ENCODE data around the gene ATF7IP2.
"Not testable (repeated sequence)": the region's sequence is repeated elsewhere in the genome, so short reads cannot be mapped to it uniquely, and the experiment has no call there.

ATF7IP2 gene

DNA sequence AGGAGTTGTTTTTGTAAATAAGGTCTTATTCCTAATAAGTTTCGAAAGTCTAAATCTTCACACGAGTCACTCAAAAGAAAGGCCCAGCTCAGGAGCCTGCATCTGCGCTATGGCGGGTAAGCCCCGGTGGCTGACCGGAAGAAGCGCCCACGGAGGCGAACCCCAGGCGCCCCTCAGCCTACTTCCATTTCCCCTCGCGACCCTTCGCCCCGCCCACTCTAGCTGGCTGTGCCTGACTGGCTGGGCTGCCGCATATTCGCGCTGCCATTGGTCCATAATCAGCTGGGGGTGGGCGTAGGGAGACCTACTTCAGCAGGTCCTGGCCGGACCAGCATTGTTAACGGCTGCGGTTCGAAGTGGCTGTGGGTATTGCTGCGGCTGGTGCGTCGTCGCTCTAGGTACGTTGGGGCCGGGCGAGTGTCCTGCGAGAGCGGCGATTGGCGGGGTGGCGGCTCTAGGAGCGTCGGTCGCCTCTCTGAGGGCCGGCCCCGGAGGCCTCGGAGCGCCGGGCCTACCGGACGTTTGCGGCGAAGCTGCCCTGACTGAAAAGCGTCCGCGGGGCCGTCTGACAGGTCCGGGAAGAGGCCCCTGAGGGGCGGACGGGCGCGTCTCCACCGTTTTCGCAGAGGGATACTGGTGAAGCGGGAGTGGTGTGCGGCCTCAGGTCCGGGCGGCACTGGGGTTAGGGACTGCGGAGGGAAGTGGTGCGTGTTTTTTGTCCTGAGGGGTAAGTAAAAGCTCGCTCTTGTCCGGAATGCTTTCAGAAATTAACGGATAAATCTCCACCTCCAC is at the start of gene ATF7IP2:
Gene ATF7IP2 (plus strand): TSS at position 337 of the 792 bp plus-strand sequence. CDS start 44,560 bp downstream, outside the sequence.
- DNase-seq (ENCODE audit: low spot score) = peak; percentile 97

GRCh38 chr16:10338426-10338825 is 47.4 kb upstream of the ATF7IP2 start:
- no peak for DNase-seq (ENCODE audit: low spot score)

DNA sequence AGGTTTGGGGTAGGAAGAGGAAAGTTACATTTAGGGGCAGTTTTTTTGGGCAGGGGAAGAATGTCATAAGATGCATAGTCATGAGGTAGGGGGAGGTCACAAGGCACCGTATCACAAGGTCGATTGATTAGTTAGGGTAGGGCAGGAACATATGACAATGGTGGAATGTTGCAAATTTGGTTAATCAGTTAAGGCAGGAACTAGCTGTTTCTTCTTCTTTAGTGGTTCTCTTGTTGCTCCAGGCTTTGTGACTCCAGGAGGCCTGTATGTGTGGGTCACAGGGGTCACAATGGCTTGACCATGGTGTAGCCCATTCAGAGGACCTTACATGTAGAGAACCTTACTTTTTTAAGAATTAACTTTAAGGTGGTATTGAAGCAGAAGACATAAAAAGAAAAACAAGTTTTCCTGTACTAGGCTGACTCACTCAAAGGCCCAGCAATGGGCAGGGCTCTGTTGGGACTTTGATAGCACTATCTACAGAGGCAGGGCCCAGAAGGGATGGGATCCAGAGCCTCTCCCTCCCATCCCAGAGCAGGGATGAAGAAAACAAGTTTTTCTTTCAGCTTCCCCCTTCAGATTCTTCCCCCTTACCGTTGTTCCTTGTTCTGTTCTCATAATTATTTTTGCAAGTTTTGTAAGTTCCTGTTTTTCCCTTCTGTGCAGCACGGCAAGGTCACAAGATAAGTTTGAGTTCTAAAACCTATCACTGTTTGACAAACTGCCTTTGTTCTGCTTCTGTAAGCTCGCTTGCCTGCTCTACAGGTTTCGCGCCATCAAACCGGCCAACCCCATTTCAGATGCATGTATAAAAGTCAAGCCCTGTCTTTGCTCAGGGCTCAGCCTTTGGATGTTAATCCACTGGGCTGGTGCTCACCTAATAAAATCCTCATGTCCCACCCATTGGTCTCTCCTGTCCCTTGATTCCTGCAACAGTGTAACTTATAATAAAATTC is 45.8 kb upstream of the ATF7IP2 start:
- DNase-seq (ENCODE audit: low spot score) = no peak

DNA sequence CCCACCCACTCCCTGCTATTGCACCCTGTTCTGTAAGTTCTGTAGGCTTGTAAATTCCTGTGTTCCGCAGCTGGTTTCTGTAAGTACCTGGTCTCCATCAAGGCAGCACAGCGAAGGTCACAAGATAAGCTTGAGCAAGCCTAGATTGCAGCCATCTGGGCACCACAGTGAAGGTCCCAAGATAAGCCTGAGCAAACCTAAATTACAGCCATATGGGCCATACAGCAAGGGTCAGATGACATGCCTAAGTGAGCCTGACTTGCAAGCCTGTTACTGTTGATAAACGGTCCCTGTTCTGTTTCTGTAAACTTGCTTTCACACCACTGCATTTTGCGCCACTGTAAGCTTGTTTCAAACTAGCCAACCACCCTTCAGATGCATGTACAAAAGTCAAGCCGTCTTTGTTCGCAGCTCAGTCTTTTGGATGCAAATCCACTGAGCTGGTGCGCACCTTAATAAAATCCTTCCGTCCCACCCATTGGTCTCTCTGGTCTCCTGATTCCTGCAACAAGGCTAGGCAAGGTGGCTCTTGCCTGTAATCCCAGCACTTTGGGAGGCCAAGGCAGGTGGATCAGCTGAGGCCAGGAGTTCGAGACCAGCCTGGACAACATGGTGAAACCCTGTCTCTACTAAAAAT is 42.6 kb upstream of the ATF7IP2 start:
- DNase-seq (ENCODE audit: low spot score) = no peak

GRCh38 chr16:10344699-10345098 is 41.2 kb upstream of the ATF7IP2 start:
- not testable (repeated sequence) for DNase-seq (ENCODE audit: low spot score)

DNA sequence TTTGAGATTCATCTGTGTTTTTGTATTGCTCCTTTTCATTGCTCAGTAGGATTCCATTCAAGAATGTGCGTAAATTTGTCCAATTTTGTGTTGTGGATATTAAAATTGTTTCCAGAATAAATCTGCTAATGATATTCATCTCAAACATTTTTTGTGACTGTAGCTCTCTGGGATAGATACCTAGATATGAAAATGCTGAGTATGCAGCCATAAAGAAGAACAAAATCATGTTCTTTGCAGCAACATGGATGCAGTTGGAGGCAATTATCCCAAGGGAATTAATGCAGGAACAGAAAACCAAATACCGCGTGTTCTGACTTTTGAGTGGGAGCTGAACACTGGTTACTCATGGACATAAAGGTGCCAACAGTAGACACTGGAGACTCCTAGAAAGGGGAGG is 40.2 kb upstream of the ATF7IP2 start:
- DNase-seq (ENCODE audit: low spot score) = no peak

GRCh38 chr16:10349851-10350250 is 36.0 kb upstream of the ATF7IP2 start:
- no peak for DNase-seq (ENCODE audit: low spot score)

GRCh38 chr16:10352262-10352661 is 33.6 kb upstream of the ATF7IP2 start:
- DNase-seq (ENCODE audit: low spot score) = no peak

DNA sequence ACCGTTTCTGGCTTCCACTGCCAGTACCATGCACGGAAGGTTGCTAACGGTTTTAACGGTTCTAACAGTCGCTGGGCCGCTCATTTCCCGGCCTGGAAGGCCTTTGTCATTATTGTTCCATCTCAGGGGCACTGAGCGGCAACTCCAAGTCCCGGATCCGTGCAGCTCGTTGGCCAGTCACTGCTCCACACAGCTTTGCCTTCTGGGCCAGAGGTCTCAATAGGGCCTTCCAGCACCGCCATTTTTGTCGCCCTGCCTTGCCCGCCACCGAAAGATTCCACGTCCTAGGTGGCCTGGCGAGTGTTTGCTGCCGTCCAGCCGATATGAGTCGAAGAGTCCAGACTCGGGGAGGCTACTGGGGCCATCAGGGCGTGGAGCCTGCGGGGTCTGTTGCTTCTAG is 30.3 kb upstream of the ATF7IP2 start:
- DNase-seq (ENCODE audit: low spot score) = no peak

- DNase-seq (ENCODE audit: low spot score) = no peak
Measured at GRCh38 chr16:10356870-10357842, 28.7 kb upstream of the ATF7IP2 start.

DNA sequence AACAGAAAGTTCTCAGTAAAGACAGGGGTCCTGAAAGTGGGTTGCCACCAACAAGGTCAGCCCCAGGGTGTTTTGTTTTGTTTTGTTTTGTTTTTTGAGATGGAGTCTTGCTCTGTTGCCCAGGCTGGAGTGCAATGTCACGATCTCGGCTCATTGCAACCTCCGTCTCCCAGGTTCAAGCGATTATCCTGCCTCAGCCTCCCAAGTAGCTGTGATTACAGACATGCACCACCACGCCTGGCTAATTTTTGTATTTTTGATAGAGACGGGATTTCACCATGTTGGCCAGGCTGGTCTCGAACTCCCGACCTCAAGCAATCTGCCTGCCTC is 24.1 kb upstream of the ATF7IP2 start:
- DNase-seq (ENCODE audit: low spot score) = not testable (repeated sequence)

DNA sequence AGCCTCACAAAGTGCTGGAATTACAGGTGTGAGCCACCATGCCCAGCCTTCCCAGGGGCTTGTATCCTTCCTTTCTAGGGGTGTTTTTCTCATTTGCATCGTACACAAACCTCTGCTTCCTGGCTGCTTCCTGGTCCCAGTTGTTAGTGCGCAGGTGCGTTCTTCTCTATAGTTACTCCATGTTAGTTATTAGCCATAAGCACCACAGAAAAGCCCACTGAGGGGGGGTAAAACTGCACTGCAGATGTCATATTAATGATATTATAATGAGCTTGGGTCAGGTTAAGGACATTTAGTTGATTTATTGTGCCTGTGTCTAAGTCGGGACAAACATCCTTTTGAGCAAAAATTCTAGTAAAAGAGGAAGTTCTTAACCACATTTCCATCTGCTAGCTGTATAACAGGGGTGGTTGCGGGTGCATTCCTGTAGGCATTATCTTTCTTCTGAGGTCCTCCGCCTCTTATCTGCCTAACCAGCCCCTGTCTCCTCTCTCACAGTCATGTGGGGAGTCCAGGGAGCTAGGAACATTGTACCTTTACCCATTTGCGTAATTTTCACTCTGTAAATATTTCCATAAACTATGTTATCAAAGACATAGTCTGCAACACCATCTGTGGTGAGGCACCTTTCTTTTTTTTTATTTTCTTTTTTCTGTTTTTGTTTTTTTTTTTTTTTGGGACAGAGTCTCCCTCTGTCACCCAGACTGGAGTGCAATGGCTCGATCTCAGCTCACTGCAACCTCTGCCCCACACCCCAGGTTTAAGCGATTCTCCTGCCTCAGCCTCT is 23.6 kb upstream of the ATF7IP2 start:
- DNase-seq (ENCODE audit: low spot score) = no peak

GRCh38 chr16:10362864-10363197 is 23.0 kb upstream of the ATF7IP2 start:
- DNase-seq (ENCODE audit: low spot score) = not testable (repeated sequence)

- DNase-seq (ENCODE audit: low spot score) = not testable (repeated sequence)
Measured at GRCh38 chr16:10366619-10367018, 19.2 kb upstream of the ATF7IP2 start.

- DNase-seq (ENCODE audit: low spot score) = no peak
Measured at GRCh38 chr16:10367616-10368188, 18.2 kb upstream of the ATF7IP2 start.

DNA sequence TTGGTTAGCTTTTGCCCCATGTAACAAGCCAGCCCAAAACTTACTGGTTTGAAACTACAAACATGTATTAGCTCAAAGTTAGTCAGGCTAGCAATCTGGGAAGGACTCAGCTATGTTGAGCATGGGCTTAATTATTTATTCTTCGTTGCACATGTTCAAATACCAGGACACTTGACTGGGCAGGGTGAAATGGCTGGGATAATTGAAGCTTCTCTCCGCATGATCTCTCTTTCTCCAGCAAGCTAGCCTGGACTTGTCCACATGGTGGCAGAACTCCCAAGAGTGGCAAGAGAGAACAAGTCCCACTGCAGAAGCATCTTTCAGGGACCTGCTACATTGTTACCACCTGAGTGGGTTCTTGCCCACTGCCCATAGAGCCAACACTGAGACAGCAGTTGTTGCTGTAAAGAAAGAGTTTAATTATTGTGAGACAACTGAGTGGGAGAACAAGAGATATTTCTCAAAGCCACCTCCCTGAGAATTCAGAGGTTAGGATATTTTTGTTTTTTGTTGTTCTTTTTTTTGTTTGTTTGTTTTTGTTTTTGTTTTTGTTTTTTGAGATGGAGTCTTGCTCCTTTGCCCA is 16.8 kb upstream of the ATF7IP2 start:
- peak; percentile 26 for DNase-seq (ENCODE audit: low spot score)

DNA sequence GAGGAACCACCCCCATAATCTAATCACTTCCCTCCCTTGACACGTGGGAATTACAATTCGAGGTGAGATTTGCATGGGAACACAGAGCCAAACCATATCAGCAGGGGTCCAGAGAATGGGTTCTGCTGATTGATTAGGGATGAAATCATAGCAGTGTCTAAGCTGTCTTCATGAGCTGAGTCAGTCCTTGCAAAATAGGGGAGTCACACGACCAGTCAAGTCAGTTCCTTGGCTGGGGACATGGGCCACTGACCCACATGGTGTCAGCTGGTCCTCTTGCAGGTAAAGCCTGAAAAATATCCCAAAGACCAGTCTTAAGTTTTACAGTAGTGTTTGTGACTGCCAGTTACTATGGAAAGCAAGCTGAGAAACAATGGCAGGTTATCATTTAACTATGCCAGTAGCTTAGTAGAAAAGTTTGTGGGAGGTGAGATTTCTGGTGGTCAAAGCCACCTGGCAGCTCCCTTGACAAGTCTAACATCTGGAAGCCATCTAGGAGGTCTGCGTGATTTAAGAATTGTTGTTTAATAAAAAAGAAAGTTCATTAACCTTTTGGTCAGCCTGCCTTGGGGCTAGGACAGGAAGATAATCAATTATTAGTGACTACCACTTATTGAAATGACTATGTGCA is 15.7 kb upstream of the ATF7IP2 start:
- no peak for DNase-seq (ENCODE audit: low spot score)

DNA sequence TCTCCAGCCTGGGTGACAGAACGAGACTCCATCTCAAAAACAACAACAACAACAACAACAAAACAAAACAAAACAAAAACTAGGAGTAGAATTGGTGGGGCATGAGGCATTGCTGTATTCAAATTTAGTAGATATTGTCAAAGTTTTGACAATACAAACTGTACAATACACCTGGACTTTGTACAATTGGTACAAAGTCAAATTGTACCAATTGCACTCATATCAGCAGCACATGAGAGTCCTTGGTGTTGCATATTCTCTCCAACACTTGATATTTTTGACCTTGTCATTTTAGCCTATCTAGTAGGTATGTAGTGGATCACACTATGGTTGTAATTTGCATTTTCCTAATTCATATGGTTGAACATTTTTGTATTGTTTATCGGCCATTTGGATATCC is 14.3 kb upstream of the ATF7IP2 start:
- DNase-seq (ENCODE audit: low spot score) = no peak

DNA sequence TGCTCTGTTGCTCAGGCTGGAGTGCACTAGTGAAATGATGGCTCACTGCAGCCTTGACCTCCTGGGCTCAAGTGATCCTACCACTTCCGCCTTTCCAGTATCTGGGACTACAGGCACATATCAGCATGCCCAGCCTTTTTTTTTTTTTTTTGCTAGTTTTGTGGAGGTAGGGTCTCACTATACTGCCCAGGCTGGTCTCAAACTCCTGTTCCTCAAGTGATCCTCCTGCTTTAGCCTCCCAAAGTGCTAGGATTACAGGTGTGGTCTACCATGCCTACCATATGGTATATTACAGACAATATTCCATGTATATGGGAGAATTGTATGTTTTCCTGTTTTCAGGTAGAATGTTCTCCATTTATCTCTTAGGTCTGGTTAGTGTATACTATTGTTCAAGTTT is 12.3 kb upstream of the ATF7IP2 start:
- no peak for DNase-seq (ENCODE audit: low spot score)
